Left ventricle myocardium inferior (tissue), 1 donor: ENCODE results near the gene TAF4. TPM values are rescaled to one million over a fixed set of nuclear protein-coding genes. Genes with fewer than 3 reads are reported as not detected.

Experiments used
- DNase-seq: peaks from one replicate; pipeline ENCODE4 v3.0.0-alpha.2; 2020
- H3K27ac ChIP-seq: fragments of 200-600 bp; replicated peaks from 2 replicates; pipeline ENCODE4 v1.8.0; 2021
- H3K27me3 ChIP-seq: fragments of 200-600 bp; 2 replicates; pipeline ENCODE4 v1.8.0; 2021; ENCODE audit warnings: low read depth
- H3K36me3 ChIP-seq: fragments of 200-600 bp; 2 replicates; pipeline ENCODE4 v1.8.0; 2021
- H3K4me1 ChIP-seq: fragments of 200-600 bp; 2 replicates; pipeline ENCODE4 v1.8.0; 2021
- H3K4me3 ChIP-seq: fragments of 200-600 bp; 2 replicates; pipeline ENCODE4 v1.8.0; 2021; ENCODE audit warnings: mild to moderate bottlenecking, moderate library complexity
- H3K9me3 ChIP-seq: fragments of 200-600 bp; replicated peaks from 2 replicates; pipeline ENCODE4 v1.8.0; 2021
- CTCF ChIP-seq: fragments of 200-600 bp; IDR thresholded peaks from 2 replicates; pipeline ENCODE4 v1.8.0; 2021; ENCODE audit warnings: antibody characterized with exemption, mild to moderate bottlenecking, borderline replicate concordance
- intact Hi-C: fragments of 100-400 bp; cut with micrococcal nuclease; formaldehyde crosslinking; loops from one replicate; pipeline ENCODE4 v1.11.0; 2022
- total RNA-seq: library from RNA; stranded (reverse); fragmentation: NEBNext Ultra II Directional; extraction: Animal tissue kit (Norgen Biotek cat#: 25700); gene quantifications from one replicate; pipeline ENCODE4 v1.2.1, GENCODE V29; 2021
- donor health status: DM: no; HTN: yes; CAD: no; lungs with severe emphysema.

Gene TAF4
- total RNA-seq, 1 donor from 2014 or later, result 11.8 TPM

DNA sequence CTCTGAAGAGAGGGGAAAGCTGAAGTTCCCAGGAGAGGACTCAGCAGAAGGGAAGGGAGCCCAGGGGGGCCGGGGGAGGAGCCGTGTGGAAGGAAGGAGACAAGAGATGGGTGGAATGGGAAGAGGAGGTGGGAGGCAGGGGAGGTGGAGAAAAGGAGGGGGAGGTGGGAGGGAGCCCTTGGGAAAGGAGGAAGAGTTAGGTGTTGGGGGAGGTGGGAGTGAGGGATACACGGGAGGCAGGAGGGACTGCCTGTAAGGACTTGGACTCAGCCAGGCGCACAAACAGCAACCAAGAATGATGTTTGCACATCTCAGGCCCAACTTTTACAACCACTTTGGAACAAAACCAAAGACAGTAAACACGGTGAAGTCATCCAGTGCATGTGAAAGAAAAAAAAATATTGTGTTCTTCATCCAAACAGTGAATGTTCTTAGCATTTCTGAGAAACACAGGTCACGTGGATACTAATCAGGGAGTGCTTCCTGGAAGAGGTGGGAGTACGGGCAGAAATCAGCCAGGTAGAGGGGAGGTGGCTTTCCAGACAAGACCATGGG, 39.2 kb upstream of the TAF4 start:
- H3K4me1 ChIP-seq, result no peaks in the 10 kb centered on the region
- intact Hi-C loops, result no loop called here
- no peak overlapping the region for H3K27ac ChIP-seq
- H3K4me3 ChIP-seq, result no peak overlapping the region
- no peak for DNase-seq
- no peak for TF ChIP-seq CTCF
- peaks cover 29% of the 10 kb centered on the region for H3K27me3 ChIP-seq
- H3K9me3 ChIP-seq, result peaks cover 66% of the 10 kb centered on the region
- H3K36me3 ChIP-seq, result no peaks in the 10 kb centered on the region

- no peak overlapping the region for H3K27ac ChIP-seq
- peaks cover 29% of the 10 kb centered on the region for H3K27me3 ChIP-seq
- H3K4me3 ChIP-seq, result no peak overlapping the region
- H3K4me1 ChIP-seq, result no peaks in the 10 kb centered on the region
- H3K36me3 ChIP-seq, result no peaks in the 10 kb centered on the region
- H3K9me3 ChIP-seq, result peaks cover 61% of the 10 kb centered on the region
- TF ChIP-seq CTCF, result no peak
- DNase-seq, result no peak
- intact Hi-C loops, result no loop called here
Measured at GRCh38 chr20:62104234-62104789, 38.6 kb upstream of the TAF4 start.

DNA sequence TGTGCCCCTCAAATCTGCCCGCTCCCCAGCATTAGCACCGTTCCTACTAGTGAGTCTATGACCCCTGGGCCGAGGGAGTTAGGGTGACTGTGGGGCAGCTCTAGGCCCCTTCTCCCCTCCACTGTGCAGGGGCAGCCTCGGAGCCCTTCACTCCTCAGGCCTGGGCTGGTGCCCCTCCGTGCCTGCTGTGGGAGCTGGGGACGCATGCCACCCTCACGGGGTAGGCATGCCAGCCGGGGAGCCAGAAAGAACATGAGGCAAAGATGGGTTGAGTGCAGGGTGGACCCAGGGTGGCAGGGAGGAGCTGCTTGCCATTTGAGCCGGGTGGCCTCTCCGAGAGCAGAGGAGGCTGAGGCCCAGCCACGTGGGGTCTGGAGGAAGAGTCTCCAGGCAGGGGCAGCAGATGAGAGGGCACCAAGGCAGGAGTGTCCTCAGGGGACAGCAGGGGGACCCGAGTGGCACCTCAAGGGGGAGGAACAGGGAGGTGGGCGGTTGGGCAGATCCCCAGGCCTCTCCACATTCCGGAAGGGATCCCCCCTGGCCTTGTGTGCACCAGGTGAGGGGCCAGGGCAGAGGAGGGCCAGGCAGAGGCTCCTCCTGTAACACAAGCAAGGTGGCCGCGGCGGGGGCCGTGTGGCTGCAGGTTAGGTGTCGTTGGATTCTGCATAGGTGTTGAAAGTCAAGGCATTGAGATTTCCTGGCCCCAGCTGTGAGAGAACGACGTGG, 38.0 kb upstream of the TAF4 start:
- peaks cover 55% of the 10 kb centered on the region for H3K9me3 ChIP-seq

DNA sequence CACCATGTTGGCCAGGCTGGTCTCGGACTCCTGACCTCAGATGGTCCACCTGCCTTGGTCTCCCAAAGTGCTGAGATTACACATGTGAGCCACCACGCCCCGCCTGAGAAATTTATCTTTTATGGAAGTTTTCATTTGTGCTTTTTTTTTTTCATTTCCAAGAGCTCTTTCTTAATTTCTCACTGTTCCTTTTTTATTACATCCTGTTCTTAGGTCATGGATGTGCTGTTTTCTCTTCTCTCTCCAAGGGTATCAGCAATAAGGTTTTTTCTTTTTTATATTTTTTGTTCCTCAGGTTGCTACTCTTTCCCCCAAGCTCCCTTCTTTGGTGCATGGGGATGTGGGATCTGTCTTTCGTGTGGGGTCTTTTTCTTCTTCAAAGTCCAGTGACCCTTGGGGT, 35.4 kb upstream of the TAF4 start:
- peaks cover 35% of the 10 kb centered on the region for H3K27me3 ChIP-seq
- intact Hi-C loops, result no loop called here
- H3K9me3 ChIP-seq, result peaks cover 29% of the 10 kb centered on the region
- H3K4me3 ChIP-seq, result no peak overlapping the region
- H3K27ac ChIP-seq, result no peak overlapping the region
- DNase-seq, result no peak
- H3K36me3 ChIP-seq, result no peaks in the 10 kb centered on the region
- no peak for TF ChIP-seq CTCF
- no peaks in the 10 kb centered on the region for H3K4me1 ChIP-seq

More for the DNA sequence above, 38.0 kb upstream of the TAF4 start:
- Histone ChIP-seq H3K36me3 (no peaks in the 10 kb centered on the region), H3K4me3 (no peak overlapping the region), H3K27me3 (peaks cover 29% of the 10 kb centered on the region), H3K27ac (no peak overlapping the region), H3K4me1 (no peaks in the 10 kb centered on the region)
- intact Hi-C loops, result no loop called here
- TF ChIP-seq CTCF, result no peak
- DNase-seq, result no peak

DNA sequence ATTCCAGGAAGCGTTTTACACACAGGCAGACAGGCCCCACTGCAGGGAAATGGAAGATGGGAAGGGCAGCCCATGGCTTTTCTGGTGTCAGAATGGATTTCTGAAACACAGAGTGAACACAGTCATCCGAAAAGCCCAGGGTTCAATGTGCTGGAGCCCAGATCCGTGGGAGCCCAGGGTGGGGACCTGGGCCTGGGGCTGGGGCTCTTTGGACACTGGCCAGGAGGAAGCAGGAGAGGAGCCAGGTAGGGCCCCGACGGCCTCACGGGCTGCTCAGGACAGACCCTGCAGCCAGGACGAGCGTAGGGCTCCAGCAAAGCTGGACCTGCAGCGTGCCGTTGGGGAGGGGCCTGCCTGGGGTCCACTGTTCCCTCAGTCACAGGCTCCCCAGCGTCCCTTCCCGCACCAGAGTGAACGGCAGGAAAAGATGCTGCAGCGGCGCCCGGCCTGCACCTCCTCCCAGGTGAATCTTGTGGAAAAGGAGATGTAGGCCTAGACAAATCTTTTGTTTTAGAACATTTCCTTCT, 32.3 kb upstream of the TAF4 start:
- Histone ChIP-seq H3K9me3 (peaks cover 26% of the 10 kb centered on the region), H3K27me3 (peaks cover 16% of the 10 kb centered on the region), H3K36me3 (no peaks in the 10 kb centered on the region), H3K4me3 (no peak overlapping the region), H3K27ac (no peak overlapping the region), H3K4me1 (no peaks in the 10 kb centered on the region)
- intact Hi-C loops, result no loop called here
- DNase-seq, result no peak
- no peak for TF ChIP-seq CTCF
